ENCODE measurements around the gene OSGEP.

GRCh38 chr14:20417250-20418186 is 37.1 kb downstream of the OSGEP start:
- TF ChIP-seq, protein P1, sequence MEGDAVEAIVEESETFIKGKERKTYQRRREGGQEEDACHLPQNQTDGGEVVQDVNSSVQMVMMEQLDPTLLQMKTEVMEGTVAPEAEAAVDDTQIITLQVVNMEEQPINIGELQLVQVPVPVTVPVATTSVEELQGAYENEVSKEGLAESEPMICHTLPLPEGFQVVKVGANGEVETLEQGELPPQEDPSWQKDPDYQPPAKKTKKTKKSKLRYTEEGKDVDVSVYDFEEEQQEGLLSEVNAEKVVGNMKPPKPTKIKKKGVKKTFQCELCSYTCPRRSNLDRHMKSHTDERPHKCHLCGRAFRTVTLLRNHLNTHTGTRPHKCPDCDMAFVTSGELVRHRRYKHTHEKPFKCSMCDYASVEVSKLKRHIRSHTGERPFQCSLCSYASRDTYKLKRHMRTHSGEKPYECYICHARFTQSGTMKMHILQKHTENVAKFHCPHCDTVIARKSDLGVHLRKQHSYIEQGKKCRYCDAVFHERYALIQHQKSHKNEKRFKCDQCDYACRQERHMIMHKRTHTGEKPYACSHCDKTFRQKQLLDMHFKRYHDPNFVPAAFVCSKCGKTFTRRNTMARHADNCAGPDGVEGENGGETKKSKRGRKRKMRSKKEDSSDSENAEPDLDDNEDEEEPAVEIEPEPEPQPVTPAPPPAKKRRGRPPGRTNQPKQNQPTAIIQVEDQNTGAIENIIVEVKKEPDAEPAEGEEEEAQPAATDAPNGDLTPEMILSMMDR (IDR thresholded peaks at IDR 0.05; ENCODE audit: low read depth, low read length), result no peak
- TF ChIP-seq POLR2A (IDR thresholded peaks at IDR 0.05; ENCODE audit: extremely low read depth, insufficient read length), result no peak
- TF ChIP-seq, protein P2, sequence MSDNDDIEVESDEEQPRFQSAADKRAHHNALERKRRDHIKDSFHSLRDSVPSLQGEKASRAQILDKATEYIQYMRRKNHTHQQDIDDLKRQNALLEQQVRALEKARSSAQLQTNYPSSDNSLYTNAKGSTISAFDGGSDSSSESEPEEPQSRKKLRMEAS (IDR thresholded peaks at IDR 0.05; ENCODE audit: low read depth, low read length), result no peak

Measured in NB4 (cell line).